ENCODE measurements around the gene CCL28. TPM values are rescaled to one million over a fixed set of nuclear protein-coding genes. Genes with fewer than 3 reads are reported as not detected.

Gene CCL28
- total RNA-seq, 1 donor from 2014 or later, result not detected

GRCh38 chr5:43363445-43364152 is 48.6 kb downstream of the CCL28 start:
- Mint-ChIP-seq H3K36me3 (ENCODE audit: unreplicated experiment) (no peaks in the 10 kb centered on the region), H3K4me3 (ENCODE audit: unreplicated experiment) (no peak overlapping the region), H3K27ac (ENCODE audit: unreplicated experiment) (no peak overlapping the region), H3K9me3 (ENCODE audit: unreplicated experiment) (peaks cover 16% of the 10 kb centered on the region), H3K4me1 (ENCODE audit: unreplicated experiment) (no peaks in the 10 kb centered on the region), H3K27me3 (ENCODE audit: unreplicated experiment) (peaks cover 28% of the 10 kb centered on the region)
- TF ChIP-seq, protein P1, sequence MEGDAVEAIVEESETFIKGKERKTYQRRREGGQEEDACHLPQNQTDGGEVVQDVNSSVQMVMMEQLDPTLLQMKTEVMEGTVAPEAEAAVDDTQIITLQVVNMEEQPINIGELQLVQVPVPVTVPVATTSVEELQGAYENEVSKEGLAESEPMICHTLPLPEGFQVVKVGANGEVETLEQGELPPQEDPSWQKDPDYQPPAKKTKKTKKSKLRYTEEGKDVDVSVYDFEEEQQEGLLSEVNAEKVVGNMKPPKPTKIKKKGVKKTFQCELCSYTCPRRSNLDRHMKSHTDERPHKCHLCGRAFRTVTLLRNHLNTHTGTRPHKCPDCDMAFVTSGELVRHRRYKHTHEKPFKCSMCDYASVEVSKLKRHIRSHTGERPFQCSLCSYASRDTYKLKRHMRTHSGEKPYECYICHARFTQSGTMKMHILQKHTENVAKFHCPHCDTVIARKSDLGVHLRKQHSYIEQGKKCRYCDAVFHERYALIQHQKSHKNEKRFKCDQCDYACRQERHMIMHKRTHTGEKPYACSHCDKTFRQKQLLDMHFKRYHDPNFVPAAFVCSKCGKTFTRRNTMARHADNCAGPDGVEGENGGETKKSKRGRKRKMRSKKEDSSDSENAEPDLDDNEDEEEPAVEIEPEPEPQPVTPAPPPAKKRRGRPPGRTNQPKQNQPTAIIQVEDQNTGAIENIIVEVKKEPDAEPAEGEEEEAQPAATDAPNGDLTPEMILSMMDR (IDR thresholded peaks at IDR 0.05), result no peak
- DNase-seq (ENCODE audit: extremely low spot score, unreplicated experiment), result no peak

DNA sequence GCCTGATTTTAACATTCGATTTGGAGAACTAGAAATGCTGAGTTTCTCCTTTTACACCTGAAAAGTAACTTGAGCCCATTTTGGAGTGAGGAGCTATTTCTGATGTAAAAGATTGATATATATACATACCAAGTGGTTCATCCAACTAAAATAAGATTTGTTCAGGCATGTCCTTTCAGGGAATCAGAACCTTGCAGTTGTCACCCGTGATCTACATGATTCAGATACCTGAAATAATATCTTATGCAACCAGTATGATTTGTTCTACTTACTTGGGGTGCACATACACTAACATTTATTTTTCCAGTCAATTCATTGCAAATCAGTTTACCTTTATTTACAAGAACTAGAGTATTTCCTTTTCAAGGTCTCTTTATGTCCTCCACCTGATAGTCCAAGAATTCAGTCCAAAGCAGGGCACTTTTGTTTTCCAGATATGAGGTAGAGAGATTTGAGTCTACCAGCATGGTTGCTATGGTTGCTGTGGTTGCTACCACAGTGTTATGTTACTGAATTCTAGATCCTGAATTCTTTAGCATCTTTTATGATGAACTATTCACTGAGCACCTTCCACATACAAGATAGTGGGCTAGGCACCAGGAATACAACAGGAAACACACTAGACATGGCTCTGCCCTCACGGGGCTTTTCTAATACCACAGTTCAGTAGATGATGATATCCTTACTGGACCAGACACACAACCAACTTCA is 49.3 kb downstream of the CCL28 start:
- Mint-ChIP-seq H3K4me1 (ENCODE audit: unreplicated experiment) (no peaks in the 10 kb centered on the region), H3K27me3 (ENCODE audit: unreplicated experiment) (peaks cover 28% of the 10 kb centered on the region), H3K27ac (ENCODE audit: unreplicated experiment) (no peak overlapping the region), H3K36me3 (ENCODE audit: unreplicated experiment) (no peaks in the 10 kb centered on the region), H3K9me3 (ENCODE audit: unreplicated experiment) (peaks cover 16% of the 10 kb centered on the region), H3K4me3 (ENCODE audit: unreplicated experiment) (no peak overlapping the region)
- TF ChIP-seq, protein P1 (IDR thresholded peaks at IDR 0.05), result no peak
- DNase-seq (ENCODE audit: extremely low spot score, unreplicated experiment), result no peak

DNA sequence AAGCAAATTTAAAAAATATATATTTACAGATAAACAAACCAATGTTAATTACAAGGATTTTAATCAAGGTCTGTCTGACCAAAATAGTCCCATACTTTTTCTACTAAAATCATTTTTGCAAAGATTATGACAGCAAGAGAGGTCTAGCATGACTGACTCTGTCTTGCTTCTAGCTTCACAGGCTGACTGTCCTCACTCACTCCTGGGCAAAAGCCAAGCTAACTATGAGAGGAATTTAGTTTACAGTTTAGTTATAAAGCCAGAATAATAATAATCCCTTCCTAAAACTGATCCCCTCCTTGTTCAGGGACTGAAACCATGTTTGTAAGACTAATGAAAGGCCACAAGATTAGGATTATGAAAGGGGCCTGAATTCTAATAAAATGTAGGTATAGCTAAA is 53.5 kb downstream of the CCL28 start:
- no peaks in the 10 kb centered on the region for H3K4me1 Mint-ChIP-seq (ENCODE audit: unreplicated experiment)
- peaks cover 25% of the 10 kb centered on the region for H3K27me3 Mint-ChIP-seq (ENCODE audit: unreplicated experiment)
- H3K4me3 Mint-ChIP-seq (ENCODE audit: unreplicated experiment), result no peak overlapping the region
- no peak for DNase-seq (ENCODE audit: extremely low spot score, unreplicated experiment)
- H3K27ac Mint-ChIP-seq (ENCODE audit: unreplicated experiment), result no peak overlapping the region
- peaks cover 16% of the 10 kb centered on the region for H3K9me3 Mint-ChIP-seq (ENCODE audit: unreplicated experiment)
- TF ChIP-seq, protein P1 (IDR thresholded peaks at IDR 0.05), result no peak
- H3K36me3 Mint-ChIP-seq (ENCODE audit: unreplicated experiment), result no peaks in the 10 kb centered on the region

DNA sequence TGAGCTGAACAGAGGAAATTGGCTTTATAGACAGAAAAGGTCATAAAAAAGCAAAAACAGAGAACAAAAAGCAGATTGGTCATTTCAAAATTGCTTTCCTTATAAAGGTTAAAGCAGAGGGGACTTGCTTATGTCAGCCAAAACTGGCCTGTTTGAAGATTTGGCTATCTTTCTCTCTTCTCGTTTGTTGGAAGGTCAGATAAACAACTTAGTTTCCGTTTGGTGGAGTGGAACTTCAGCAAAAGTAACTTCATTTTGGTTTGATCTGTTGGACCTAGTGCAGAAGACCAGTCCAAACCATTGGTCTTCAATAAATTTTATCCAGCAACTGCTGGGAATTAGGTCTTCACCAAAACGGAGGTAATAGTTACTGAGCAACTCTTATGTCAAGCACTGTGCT is 53.9 kb downstream of the CCL28 start:
- TF ChIP-seq, protein P1 (IDR thresholded peaks at IDR 0.05), result no peak
- Mint-ChIP-seq H3K27me3 (ENCODE audit: unreplicated experiment) (peaks cover 26% of the 10 kb centered on the region), H3K27ac (ENCODE audit: unreplicated experiment) (no peak overlapping the region), H3K4me3 (ENCODE audit: unreplicated experiment) (no peak overlapping the region), H3K9me3 (ENCODE audit: unreplicated experiment) (peaks cover 16% of the 10 kb centered on the region), H3K36me3 (ENCODE audit: unreplicated experiment) (no peaks in the 10 kb centered on the region), H3K4me1 (ENCODE audit: unreplicated experiment) (no peaks in the 10 kb centered on the region)
- DNase-seq (ENCODE audit: extremely low spot score, unreplicated experiment), result no peak

DNA sequence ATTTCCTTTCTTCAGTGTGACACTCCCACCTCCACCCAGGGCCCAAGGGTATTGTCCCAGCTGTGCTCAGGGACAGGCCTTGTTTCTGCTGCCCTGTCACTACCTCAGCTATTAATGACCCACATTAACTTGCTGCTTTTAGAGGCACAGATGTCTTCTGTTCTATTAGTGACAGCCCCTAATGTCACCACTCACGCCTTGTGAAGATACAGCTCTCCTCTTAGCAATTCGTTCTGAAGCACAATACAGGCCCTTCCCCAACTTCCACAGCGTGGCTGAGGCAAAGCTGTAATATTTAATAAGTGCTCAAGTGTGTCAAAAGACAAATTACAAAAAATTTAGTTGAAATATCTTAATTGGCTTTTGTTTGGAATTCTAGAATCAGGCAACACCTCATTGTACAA is 54.3 kb downstream of the CCL28 start:
- DNase-seq (ENCODE audit: extremely low spot score, unreplicated experiment), result no peak
- Mint-ChIP-seq H3K4me1 (ENCODE audit: unreplicated experiment) (no peaks in the 10 kb centered on the region), H3K27ac (ENCODE audit: unreplicated experiment) (no peak overlapping the region), H3K36me3 (ENCODE audit: unreplicated experiment) (no peaks in the 10 kb centered on the region), H3K4me3 (ENCODE audit: unreplicated experiment) (no peak overlapping the region), H3K9me3 (ENCODE audit: unreplicated experiment) (peaks cover 16% of the 10 kb centered on the region), H3K27me3 (ENCODE audit: unreplicated experiment) (peaks cover 25% of the 10 kb centered on the region)
- TF ChIP-seq, protein P1 (IDR thresholded peaks at IDR 0.05), result no peak

Measured in osteocyte (in vitro differentiated cells).